ENCODE data around the gene WDFY2. TPM values are rescaled to one million over a fixed set of nuclear protein-coding genes. Genes with fewer than 3 reads are reported as not detected.

Gene WDFY2
- total RNA-seq, 1 experiment from 2014 or later: 14.1 TPM

DNA sequence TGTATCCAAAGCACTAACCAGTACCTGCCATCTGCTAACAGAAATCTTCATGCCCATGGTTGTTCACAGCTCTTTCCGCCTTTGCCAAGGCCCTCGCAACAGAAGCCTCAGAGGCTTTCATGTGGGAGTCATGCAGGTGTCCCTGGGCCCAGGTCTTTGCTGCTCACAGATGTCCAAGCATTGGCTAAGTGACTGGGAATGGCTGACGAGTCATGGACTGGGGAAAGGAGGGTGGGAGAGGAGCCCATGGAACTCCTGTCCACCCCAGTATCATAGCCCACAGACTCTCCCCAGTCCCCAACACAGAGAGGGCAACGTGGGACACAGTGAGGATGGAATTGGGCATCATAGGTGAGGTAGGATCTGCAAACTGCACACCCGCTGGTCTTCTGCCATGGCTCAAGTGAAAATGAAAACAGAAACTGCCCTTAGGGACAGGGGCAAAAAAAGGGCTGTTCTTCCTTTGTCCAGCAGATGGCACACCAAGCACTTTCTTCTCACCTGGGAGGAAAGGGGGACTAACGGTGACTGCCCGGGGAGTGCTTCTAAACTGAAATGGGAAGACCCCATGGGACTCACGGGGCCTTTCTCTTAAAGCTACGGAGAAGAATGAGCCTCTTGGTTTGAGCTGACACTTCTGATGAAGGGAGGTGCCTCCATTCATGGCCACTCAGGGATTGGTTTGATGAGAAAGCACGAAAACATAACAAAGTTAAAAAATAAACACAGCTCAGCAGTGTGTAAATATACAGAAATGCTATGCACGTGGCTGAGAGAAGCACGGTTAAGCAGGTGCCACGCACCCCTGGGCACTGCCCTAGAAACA lies 230.8 kb downstream of the WDFY2 start:
- Histone ChIP-seq H3K79me2 (ENCODE audit: low read depth) (no peaks in the 10 kb centered on the region), H3K9me3 (ENCODE audit: insufficient read depth, low read depth) (no peaks in the 10 kb centered on the region), H2AFZ (peak overlapping the region; percentile 39; the same call in 1 of the 2 replicates), H3K4me2 (peak overlapping the region; percentile 71), H4K20me1 (ENCODE audit: insufficient read depth) (no peaks in the 10 kb centered on the region), H3K9me2 (ENCODE audit: insufficient read depth) (no peaks in the 10 kb centered on the region), H3F3A (ENCODE audit: insufficient read depth, low read depth) (no peaks in the 10 kb centered on the region), H3K36me3 (ENCODE audit: low read depth) (no peaks in the 10 kb centered on the region), H3K4me1 (replicated peaks; ENCODE audit: insufficient read depth) (peaks cover 10% of the 10 kb centered on the region; the same call in 1 of the 2 replicates), H3K27me3 (ENCODE audit: insufficient read depth, low read depth) (peaks cover 36% of the 10 kb centered on the region; the same call in 1 of the 2 replicates), H3K4me3 (peak overlapping the region; percentile 7; the same call in 1 of the 2 replicates), H3K27ac (no peak overlapping the region)
- DNase-seq: peak; percentile 55 to 66
- ChIA-PET POLR2A (ENCODE audit: unreplicated experiment) (no interaction called here), CTCF (interaction anchor here (0.7 to 0.9 kb wide), 2 partner anchors 291 to 312 kb away, joined by 3 read pairs; no protein-coding TSS in a partner anchor)
- TF ChIP-seq, protein P1, sequence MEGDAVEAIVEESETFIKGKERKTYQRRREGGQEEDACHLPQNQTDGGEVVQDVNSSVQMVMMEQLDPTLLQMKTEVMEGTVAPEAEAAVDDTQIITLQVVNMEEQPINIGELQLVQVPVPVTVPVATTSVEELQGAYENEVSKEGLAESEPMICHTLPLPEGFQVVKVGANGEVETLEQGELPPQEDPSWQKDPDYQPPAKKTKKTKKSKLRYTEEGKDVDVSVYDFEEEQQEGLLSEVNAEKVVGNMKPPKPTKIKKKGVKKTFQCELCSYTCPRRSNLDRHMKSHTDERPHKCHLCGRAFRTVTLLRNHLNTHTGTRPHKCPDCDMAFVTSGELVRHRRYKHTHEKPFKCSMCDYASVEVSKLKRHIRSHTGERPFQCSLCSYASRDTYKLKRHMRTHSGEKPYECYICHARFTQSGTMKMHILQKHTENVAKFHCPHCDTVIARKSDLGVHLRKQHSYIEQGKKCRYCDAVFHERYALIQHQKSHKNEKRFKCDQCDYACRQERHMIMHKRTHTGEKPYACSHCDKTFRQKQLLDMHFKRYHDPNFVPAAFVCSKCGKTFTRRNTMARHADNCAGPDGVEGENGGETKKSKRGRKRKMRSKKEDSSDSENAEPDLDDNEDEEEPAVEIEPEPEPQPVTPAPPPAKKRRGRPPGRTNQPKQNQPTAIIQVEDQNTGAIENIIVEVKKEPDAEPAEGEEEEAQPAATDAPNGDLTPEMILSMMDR (conservative IDR thresholded peaks at IDR 0.05): peak; percentile 85
- no peak for TF ChIP-seq EZH2 (IDR thresholded peaks at IDR 0.05; ENCODE audit: low read depth)
- intact Hi-C loops (cut with micrococcal nuclease; ENCODE audit: unreplicated experiment): loop anchor here (1.0 to 10.0 kb wide), 3 partner anchors 312 to 637 kb away; partner anchors contain the start of gene VPS36
- BruUV-seq (replicated peaks): no TSS peak

DNA sequence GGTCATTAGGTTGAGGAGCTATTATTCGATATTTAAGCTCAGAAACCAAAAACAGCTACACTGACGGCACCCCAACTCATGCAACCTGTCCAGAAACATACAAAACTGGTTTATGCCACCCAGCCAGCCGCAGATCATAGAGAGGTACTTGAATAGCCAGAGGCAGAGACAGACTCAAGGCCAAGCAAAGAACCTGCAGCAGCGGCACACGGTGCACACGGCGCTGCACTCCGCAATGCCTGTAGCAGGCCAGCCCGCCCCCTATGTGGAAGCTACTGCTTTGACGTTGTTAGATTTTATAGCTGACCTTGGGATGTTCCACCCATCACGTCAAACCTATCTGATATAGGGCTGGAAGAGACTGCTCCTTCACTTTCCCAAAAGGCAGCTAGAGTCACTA lies 231.6 kb downstream of the WDFY2 start:
- ChIA-PET CTCF (interaction anchor here (0.9 kb wide), 1 partner anchor 311 kb away, joined by 3 read pairs; no protein-coding TSS in a partner anchor), POLR2A (ENCODE audit: unreplicated experiment) (interaction anchor here (0.6 kb wide), 1 partner anchor 381 kb away, joined by 7 read pairs; no protein-coding TSS in a partner anchor)
- Histone ChIP-seq H3K27ac (no peak overlapping the region), H3K79me2 (ENCODE audit: low read depth) (no peaks in the 10 kb centered on the region), H3K4me3 (no peak overlapping the region), H3K9me3 (ENCODE audit: insufficient read depth, low read depth) (no peaks in the 10 kb centered on the region), H3K9me2 (ENCODE audit: insufficient read depth) (no peaks in the 10 kb centered on the region), H3F3A (ENCODE audit: insufficient read depth, low read depth) (no peaks in the 10 kb centered on the region), H3K4me1 (replicated peaks; ENCODE audit: insufficient read depth) (peaks cover 10% of the 10 kb centered on the region; the same call in 1 of the 2 replicates), H3K4me2 (0 out of 2 replicates have a peak overlapping the region, but pooled peaks have one; percentile 71), H2AFZ (no peak overlapping the region), H3K27me3 (ENCODE audit: insufficient read depth, low read depth) (peaks cover 44% of the 10 kb centered on the region), H3K36me3 (ENCODE audit: low read depth) (no peaks in the 10 kb centered on the region), H4K20me1 (ENCODE audit: insufficient read depth) (no peaks in the 10 kb centered on the region)
- TF ChIP-seq, protein P1 (conservative IDR thresholded peaks at IDR 0.05): no peak
- TF ChIP-seq EZH2 (IDR thresholded peaks at IDR 0.05; ENCODE audit: low read depth): no peak
- DNase-seq: no peak
- no TSS peak for BruUV-seq (replicated peaks)
- intact Hi-C loops (cut with micrococcal nuclease; ENCODE audit: unreplicated experiment): loop anchor here (1.0 to 10.0 kb wide), 3 partner anchors 311 to 636 kb away; partner anchors contain the start of gene VPS36

DNA sequence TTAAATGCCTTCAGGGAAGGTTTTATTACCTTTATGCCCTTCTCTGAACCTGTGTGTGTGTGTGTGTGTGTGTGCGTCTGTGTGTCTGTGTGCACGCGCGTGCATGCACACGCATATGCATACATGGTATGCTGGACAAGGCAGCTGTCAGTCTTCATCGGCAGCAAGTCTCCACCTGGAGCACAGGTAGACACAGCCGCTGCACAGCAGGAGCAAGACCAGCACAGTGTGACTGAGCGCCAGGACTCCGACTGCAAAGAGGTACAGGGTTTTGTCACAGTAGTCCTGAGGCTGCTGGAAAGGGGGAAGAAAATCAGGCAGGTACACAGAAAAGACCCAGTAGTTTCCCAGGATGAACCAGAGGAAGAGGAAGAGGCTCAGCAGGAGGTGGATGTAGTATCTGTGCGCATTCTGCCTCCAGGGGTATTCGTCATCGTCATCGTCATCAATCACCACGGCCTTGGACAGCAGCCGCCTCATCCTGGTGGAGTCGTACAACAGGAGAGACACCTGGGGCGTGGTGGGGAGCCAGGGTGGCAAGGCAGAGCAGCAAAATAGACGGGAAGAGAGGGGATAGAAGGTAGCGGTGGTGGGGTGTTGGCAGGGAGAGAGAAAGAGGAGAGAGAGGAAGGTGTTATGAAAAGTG lies 232.5 kb downstream of the WDFY2 start:
- ChIA-PET CTCF (no interaction called here), POLR2A (ENCODE audit: unreplicated experiment) (no interaction called here)
- DNase-seq: peak in 1 of 2 experiments; percentile 51
- no peaks in the 10 kb centered on the region for H3K9me2 ChIP-seq (ENCODE audit: insufficient read depth)
- intact Hi-C loops (cut with micrococcal nuclease; ENCODE audit: unreplicated experiment): loop anchor here (5.0 to 10.0 kb wide), 2 partner anchors 378 to 636 kb away; partner anchors contain the start of gene VPS36
- H3F3A ChIP-seq (ENCODE audit: insufficient read depth, low read depth): no peaks in the 10 kb centered on the region
- H3K4me3 ChIP-seq: no peak overlapping the region
- no peak overlapping the region for H3K27ac ChIP-seq
- no peaks in the 10 kb centered on the region for H3K79me2 ChIP-seq (ENCODE audit: low read depth)
- H3K36me3 ChIP-seq (ENCODE audit: low read depth): no peaks in the 10 kb centered on the region
- H3K9me3 ChIP-seq (ENCODE audit: insufficient read depth, low read depth): no peaks in the 10 kb centered on the region
- H2AFZ ChIP-seq: no peak overlapping the region
- BruUV-seq (replicated peaks): no TSS peak
- peak overlapping the region; percentile 7; the same call in 1 of the 2 replicates for H3K4me2 ChIP-seq
- peaks cover 10% of the 10 kb centered on the region; the same call in 1 of the 2 replicates for H3K4me1 ChIP-seq (replicated peaks; ENCODE audit: insufficient read depth)
- peaks cover 48% of the 10 kb centered on the region for H3K27me3 ChIP-seq (ENCODE audit: insufficient read depth, low read depth)
- TF ChIP-seq EZH2 (IDR thresholded peaks at IDR 0.05; ENCODE audit: low read depth): no peak
- TF ChIP-seq, protein P1 (conservative IDR thresholded peaks at IDR 0.05): no peak
- no peaks in the 10 kb centered on the region for H4K20me1 ChIP-seq (ENCODE audit: insufficient read depth)

Measured in PC-9 (cell line).